Adipocyte (in vitro differentiated cells): ENCODE measurements around the gene MTFMT.

Source experiments
- DNase-seq: peaks from one replicate; pipeline ENCODE4 v3.0.0-alpha.2; 2015; ENCODE audit warnings: low read depth
- H3K27me3 ChIP-seq: replicated peaks from 2 replicates; pipeline ENCODE4 v1.7.0; 2013; ENCODE audit warnings: mild to moderate bottlenecking, low read length, moderate library complexity; ENCODE audit not compliant: control insufficient read depth, insufficient read depth
- H3K36me3 ChIP-seq: 2 replicates; pipeline ENCODE4 v1.7.0; 2013; ENCODE audit warnings: low read length, mild to moderate bottlenecking, moderate library complexity; ENCODE audit not compliant: control insufficient read depth, insufficient read depth, severe bottlenecking
- H3K4me1 ChIP-seq: 2 replicates; pipeline ENCODE4 v1.7.0; 2013; ENCODE audit warnings: mild to moderate bottlenecking, low read length, moderate library complexity; ENCODE audit not compliant: control insufficient read depth, insufficient read depth
- H3K4me3 ChIP-seq: 2 replicates; pipeline ENCODE4 v1.7.0; 2013; ENCODE audit warnings: mild to moderate bottlenecking, low read length, moderate library complexity
- H3K9ac ChIP-seq: 2 replicates; pipeline ENCODE4 v1.7.0; 2013; ENCODE audit warnings: mild to moderate bottlenecking, low read length, moderate library complexity
- H3K9me3 ChIP-seq: 2 replicates; pipeline ENCODE4 v1.7.0; 2013; ENCODE audit warnings: mild to moderate bottlenecking, low read length, moderate library complexity; ENCODE audit not compliant: control insufficient read depth

Gene MTFMT

DNA sequence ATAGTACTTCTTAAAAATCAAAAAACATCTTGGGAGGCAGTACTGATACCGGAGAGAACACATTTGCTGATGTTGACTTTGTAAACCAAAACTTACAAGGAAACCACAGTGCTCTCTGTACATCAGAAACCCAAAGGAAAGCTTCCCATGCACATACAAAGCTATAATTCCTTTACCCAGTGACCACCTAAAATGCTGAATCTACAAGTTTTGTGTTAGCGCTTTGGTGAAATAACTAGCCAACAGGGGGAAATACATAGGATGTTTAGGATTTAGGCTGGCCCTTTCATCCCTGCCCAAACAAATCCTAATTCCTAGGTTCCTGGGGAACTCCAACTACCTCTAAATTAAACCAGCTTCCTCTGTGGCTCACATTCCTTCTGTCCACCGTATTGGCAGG, 24.4 kb downstream of the MTFMT start:
- no peaks in the 10 kb centered on the region for H3K9me3 ChIP-seq
- peaks cover 6% of the 10 kb centered on the region for H3K4me1 ChIP-seq
- no peaks in the 10 kb centered on the region for H3K27me3 ChIP-seq
- no peak overlapping the region for H3K9ac ChIP-seq
- H3K4me3 ChIP-seq, result no peak overlapping the region
- no peak for DNase-seq
- H3K36me3 ChIP-seq, result peaks cover 38% of the 10 kb centered on the region

DNA sequence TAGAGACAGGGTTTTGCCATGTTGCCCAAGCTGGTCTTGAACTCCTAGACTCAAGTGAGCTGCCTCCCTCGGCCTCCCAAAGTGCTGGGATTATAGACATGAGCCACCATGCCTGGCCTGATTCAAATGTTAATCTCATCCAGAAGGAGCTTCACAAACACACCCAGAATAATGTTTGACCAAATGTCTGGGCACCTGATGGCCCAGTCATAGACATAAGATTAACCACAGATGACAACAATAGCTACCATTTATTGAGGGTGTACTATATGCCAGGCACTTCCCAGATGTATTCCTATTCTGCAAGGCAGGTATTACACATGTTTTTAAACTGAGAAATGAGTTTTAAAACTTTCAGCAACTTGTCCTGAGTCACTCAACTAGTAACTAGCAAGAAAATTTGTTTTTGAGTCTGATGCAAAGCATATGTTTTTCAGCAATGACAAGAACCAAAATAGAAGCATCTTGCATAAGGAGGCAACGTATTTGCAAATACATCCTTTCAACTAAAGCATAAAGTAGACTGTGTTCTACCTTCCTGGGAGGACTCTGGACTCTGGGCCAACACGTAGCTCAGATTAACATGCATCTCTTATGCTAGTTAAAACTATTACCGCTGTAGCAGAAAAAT, 31.6 kb downstream of the MTFMT start:
- peak; percentile 55 for DNase-seq
- Histone ChIP-seq H3K9me3 (no peaks in the 10 kb centered on the region), H3K4me1 (no peaks in the 10 kb centered on the region), H3K9ac (no peak overlapping the region), H3K36me3 (peaks cover 17% of the 10 kb centered on the region), H3K27me3 (no peaks in the 10 kb centered on the region), H3K4me3 (no peak overlapping the region)

DNA sequence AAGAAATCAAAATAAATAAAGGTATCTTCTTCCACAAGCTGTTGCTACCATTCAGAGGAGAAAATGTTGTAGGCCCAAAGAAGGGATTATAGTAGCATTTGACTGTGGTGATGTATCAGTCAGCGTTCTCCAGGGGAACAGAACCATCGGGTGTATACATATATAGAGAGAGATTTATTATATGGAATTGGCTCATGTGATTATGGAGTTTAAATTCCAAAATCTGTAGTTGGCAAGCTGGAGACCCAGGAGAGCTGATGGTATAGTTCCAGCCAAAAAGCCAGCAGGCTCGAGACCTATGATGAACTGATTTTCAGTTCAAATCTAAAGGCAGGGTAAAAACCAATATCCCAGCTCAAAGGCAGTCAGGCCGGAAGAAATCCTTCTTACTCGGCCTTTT, 32.4 kb downstream of the MTFMT start:
- Histone ChIP-seq H3K4me1 (no peaks in the 10 kb centered on the region), H3K9me3 (no peaks in the 10 kb centered on the region), H3K36me3 (peaks cover 12% of the 10 kb centered on the region), H3K4me3 (no peak overlapping the region), H3K9ac (no peak overlapping the region), H3K27me3 (no peaks in the 10 kb centered on the region)
- no peak for DNase-seq

- Histone ChIP-seq H3K9ac (no peak overlapping the region), H3K4me3 (no peak overlapping the region), H3K9me3 (no peaks in the 10 kb centered on the region), H3K36me3 (no peaks in the 10 kb centered on the region), H3K27me3 (no peaks in the 10 kb centered on the region), H3K4me1 (peaks cover 5% of the 10 kb centered on the region)
- DNase-seq, result no peak
These were observed 36.1 kb downstream of the MTFMT start for GRCh38 chr15:64993290-64993689.

DNA sequence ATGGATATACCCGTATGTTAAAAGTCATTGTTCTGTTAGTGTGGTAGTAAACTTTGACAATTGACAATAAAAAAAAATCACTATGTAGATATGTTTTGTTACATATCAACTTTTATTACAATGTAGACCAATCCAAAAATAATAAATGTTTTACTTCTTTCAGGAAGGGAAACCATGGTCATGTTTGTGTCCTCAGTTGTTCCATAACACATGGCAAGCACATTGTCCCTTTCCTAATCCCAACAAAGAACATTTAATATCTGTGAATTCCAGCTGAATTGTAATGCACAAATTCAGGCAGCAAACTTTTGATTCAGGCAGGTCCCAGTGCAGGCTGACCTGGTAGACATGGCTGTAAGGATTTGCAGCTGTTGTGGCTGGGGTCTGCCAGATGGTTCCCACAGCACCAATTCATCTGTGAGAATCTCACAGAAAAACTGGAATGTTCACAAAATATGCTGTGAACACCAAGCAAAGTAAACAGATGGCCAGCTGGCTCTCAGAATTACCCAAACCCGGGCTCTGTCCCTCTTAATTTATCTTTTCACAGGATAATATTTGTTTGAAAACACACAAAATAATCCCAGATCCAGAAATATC, 37.8 kb downstream of the MTFMT start:
- Histone ChIP-seq H3K9ac (no peak overlapping the region), H3K4me3 (no peak overlapping the region), H3K9me3 (no peaks in the 10 kb centered on the region), H3K36me3 (no peaks in the 10 kb centered on the region), H3K27me3 (no peaks in the 10 kb centered on the region), H3K4me1 (peaks cover 14% of the 10 kb centered on the region)
- no peak for DNase-seq

GRCh38 chr15:64990168-64990470, 39.3 kb downstream of the MTFMT start:
- Histone ChIP-seq H3K9ac (peak overlapping the region; percentile 98), H3K4me1 (peaks cover 20% of the 10 kb centered on the region), H3K4me3 (peak overlapping the region; percentile 97), H3K9me3 (no peaks in the 10 kb centered on the region), H3K27me3 (no peaks in the 10 kb centered on the region), H3K36me3 (no peaks in the 10 kb centered on the region)
- no peak for DNase-seq

DNA sequence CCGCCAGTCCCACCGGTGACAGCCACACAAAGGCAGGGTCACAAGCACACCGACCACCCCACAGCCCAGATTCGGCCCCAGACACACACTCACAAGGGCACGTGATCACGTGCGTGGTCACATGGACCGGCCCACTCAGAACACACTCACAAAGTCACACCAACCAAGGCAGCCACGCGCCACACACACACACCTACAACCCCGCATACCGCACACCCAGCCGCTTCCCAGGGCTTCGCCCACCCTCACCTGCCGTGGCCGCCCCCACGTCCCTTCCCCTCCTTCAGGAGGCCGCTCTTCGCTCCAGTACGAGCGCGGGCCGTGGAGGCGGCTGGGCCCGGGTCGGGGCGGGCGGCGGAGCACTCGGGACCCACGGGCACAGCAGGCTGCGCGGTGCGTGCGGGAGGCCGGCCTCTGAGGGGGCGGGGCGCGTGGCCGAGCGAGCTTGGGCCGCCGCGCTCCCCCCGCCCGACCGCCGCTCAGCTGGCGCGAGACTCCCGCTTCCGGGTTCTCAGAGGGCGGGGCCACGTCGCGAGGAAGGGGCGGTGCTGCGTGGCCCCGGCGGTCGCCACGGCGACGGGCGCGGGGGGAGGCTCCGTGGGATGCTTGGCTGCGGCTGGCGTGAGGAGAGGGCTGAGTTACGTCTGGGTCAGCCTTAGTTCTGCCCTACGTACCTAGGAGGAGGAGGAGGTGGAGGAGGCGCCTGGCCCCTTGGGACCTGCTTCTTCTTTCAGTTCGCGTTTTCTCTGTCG, 39.8 kb downstream of the MTFMT start, which contains the start of gene SPG21:
Gene SPG21 (minus strand): TSS at position 499 of the 752 bp plus-strand sequence. CDS start 6,345 bp downstream, outside the sequence.
- Histone ChIP-seq H3K36me3 (no peaks in the 10 kb centered on the region), H3K27me3 (no peaks in the 10 kb centered on the region), H3K4me1 (peaks cover 25% of the 10 kb centered on the region), H3K4me3 (peak within 1 kb of the TSS; percentile 97), H3K9ac (peak within 1 kb of the TSS; percentile 98), H3K9me3 (no peaks in the 10 kb centered on the region)
- peak; percentile 98 for DNase-seq

DNA sequence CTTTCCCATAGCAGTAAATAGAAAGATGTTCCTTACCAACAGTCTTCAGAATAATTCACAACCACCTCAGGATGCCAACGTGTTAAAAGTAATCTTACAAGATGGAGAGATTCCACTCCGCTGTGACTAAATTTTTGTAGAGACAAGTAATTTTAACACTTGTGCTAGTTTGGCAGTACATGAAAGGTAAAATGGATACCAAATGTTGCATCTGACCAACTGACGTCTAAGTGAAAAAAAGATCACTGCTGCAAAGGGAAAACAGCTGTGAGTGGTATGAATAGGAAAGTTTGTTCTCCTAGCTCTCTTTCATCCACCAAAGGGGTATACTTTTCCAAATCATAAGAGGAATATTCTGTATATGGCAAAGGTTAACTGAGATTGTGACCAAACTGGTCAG, 42.3 kb downstream of the MTFMT start:
- Histone ChIP-seq H3K27me3 (no peaks in the 10 kb centered on the region), H3K4me1 (peaks cover 31% of the 10 kb centered on the region), H3K9me3 (no peaks in the 10 kb centered on the region), H3K4me3 (no peak overlapping the region), H3K9ac (no peak overlapping the region), H3K36me3 (peaks cover 9% of the 10 kb centered on the region)
- no peak for DNase-seq

DNA sequence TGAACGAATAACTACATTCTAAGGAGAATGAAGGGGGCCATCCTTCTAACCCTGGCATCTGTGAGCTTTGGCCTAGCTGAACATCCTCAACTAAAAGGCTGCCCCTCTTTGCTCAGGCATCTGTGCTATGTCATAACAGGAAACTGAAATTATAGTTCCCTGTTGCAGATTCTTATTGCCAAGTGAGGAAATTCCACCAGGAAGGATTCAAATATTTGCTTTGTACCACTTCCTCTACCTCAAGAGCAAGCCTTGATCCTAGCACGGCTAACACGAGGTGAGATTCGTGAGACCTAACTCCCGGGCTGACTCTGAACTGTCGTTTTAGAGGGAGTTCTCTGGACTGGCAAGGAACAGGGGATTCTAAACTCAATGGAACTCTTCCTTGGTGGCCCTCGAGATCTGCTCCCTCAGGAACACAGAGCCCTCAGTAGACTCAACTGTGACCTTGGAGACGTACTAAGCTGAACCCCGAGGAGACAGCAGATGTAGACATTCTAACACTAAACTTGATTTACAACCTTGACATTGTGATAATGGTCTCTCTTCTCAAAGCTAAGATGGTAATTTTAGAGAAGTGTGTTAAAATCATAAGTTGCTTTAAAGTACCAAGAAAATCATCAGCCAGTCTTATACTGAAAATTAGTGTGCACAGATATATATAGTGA, 43.9 kb downstream of the MTFMT start:
- DNase-seq, result no peak
- Histone ChIP-seq H3K9ac (no peak overlapping the region), H3K36me3 (peaks cover 20% of the 10 kb centered on the region), H3K4me1 (peaks cover 31% of the 10 kb centered on the region), H3K27me3 (no peaks in the 10 kb centered on the region), H3K9me3 (no peaks in the 10 kb centered on the region), H3K4me3 (peak overlapping the region; percentile 5)

DNA sequence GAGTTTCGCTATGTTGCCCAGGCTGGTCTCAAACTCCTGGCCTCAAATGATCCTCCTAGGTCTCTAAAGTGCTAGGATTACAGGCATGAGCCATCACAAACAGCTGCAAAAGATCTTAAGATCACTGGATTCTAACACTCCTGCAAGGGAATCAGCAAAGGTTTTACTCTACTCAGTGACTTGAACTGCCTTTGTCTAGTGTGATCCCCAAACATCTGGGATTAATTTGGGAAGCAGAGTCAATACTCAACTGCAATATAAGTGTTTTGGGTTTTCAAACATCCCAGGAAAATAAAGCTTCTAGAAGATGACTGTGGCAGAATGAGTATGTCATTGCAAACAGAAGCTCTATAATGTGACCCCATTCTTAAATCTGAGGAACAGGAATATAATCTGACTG, 47.0 kb downstream of the MTFMT start:
- no peak overlapping the region for H3K4me3 ChIP-seq
- H3K9ac ChIP-seq, result no peak overlapping the region
- peaks cover 23% of the 10 kb centered on the region for H3K4me1 ChIP-seq
- no peaks in the 10 kb centered on the region for H3K27me3 ChIP-seq
- peaks cover 44% of the 10 kb centered on the region for H3K36me3 ChIP-seq
- H3K9me3 ChIP-seq, result no peaks in the 10 kb centered on the region
- peak; percentile 69 for DNase-seq

DNA sequence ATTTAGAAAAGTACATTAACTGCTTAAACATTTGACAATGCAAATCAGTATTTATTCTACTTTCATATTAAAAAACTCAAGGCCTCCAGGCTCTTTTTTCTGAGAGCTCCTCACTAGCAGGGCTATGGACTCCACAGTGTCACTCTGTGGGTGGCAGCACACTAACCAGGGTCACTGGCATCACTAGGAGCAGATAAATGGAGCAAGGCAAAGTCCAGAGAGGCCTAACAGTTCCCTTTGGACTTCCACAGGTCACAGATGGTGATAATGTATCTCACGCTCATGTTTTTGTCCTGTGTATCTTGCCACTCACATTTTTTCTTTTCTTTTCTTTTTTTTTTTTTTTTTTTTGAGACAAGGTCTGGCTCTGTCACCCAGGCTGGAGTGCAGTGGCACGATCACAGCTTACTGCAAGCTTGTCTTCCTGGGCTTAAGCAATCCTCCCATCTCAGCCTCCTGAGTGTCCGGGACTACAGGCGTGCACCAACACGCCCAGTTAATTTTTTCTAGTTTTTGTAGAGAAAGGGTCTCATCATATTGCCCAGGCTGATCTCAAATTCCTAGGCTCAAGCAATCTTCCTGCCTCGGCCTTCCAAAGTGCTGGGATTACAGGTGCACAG, 47.5 kb downstream of the MTFMT start:
- no peak for DNase-seq
- H3K9ac ChIP-seq, result no peak overlapping the region
- H3K4me1 ChIP-seq, result peaks cover 18% of the 10 kb centered on the region
- peaks cover 49% of the 10 kb centered on the region for H3K36me3 ChIP-seq
- no peaks in the 10 kb centered on the region for H3K9me3 ChIP-seq
- H3K4me3 ChIP-seq, result no peak overlapping the region
- H3K27me3 ChIP-seq, result no peaks in the 10 kb centered on the region
